Cerebellar cortex (tissue), 1 donor: Measurements from ENCODE around the gene KRT79.
"Not testable (repeated sequence)": the region's sequence is repeated elsewhere in the genome, so short reads cannot be mapped to it uniquely, and the experiment has no call there.

Experiments used
- DNase-seq: peaks from one replicate; pipeline ENCODE4 v3.0.0-alpha.2; 2015; ENCODE audit warnings: low spot score

The KRT79 gene

DNA sequence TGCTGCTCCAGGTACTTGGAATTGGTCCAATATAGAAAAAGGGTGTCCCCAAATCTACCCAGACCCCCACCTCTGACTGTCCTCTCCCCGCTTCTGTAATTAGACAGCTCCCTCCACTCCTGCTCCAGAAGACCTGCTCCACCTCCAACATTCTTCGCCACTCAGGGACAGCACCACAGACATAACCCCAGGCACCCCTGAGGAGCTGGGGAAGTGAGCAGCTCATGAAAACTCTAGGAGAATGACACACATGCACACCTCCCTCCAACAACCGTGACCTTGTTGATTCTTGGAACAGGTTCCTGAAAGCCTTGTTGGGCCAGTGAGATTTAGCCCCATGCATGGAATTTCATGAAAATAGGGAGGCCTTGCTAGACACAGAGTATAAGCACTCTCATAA, 28.4 kb downstream of the KRT79 start:
- DNase-seq, result no peak

DNA sequence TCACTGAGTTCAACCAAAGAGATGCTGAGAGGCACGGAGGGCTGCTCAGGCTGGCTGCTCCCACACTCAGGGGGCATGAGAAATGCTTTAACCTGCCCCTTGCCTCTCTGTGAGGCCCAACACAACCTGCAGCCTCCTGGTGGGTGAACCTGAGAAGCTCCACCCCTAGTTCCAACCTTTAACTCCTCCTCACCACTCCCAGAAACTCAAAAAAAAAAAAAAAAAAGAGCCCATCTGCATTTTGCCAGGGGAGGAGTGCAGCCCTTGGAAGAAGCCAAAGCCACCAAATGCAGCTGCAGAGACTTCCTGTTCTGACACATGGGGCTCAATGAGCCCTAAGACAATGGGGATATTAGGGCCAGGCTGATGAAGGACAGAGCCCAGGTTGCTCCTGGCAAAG, 29.1 kb downstream of the KRT79 start:
- no peak for DNase-seq

DNA sequence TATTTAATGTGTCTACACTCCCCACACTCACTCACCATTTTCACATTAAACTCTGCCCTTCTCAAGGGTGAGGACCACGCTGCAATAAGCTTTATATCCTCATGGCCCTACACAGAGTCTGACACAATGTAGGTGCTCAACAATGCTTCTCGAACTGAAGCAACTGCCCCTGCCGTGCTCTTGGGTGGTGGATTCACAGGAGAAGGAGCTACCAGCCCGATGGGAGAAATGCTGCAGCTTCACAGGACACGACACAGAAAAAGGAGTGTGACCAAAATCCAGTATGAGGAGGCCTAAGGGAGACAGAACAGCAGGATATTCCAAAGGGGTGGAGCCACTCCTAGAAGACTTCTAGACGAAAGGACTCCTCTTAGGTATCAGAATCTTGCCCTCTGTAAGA, 31.7 kb downstream of the KRT79 start:
- DNase-seq, result no peak

DNA sequence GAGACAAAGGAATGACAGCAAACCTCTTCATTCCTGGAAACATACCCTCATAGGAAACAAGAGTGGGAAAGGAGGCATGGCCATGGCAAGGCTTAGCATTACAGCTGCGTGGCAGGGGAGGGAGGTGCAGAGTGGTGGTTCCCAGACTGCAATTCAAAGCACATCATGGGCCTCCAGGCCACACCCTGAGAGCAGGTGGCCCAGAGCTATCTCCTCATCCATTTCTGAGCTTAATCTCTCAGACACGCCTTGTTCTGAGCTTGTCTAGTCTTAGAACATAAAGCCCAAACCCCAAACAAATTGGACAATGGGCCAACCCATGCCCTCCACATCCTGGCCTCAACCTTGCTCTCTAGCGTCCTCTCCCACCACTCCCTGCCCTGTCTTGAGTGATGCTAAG, 32.3 kb downstream of the KRT79 start:
- DNase-seq, result no peak

DNA sequence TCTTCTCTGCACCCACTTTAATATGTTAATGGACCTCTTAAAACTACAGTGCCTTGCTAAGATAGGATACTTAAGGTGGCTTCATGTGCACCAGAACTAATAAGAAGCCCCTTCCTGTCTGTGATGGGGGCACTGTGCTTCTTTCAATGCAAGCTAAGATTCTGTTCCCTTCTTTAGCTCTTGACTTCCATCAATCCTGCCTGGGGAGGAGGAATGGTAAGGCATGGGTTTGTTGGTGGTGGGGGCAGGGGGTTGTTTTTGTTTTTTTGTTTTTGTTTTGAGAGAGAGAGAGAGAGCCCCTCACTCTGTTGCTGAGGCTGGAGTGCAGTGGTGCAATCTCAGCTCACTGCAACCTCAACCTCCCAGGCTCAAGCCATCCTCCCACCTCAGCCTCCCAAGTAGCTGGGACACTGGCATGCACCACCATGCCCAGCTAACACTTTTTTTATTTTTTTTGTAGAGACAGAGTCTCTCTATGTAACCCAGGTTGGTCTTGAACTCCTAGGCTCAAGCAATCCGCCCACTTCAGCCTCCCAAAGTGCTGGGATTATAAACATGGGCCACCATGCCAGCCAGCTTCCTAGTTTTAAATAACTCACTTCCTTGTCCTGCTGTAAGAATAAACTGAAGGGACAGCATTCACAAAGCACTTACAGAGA, 33.7 kb downstream of the KRT79 start:
- no peak for DNase-seq

DNA sequence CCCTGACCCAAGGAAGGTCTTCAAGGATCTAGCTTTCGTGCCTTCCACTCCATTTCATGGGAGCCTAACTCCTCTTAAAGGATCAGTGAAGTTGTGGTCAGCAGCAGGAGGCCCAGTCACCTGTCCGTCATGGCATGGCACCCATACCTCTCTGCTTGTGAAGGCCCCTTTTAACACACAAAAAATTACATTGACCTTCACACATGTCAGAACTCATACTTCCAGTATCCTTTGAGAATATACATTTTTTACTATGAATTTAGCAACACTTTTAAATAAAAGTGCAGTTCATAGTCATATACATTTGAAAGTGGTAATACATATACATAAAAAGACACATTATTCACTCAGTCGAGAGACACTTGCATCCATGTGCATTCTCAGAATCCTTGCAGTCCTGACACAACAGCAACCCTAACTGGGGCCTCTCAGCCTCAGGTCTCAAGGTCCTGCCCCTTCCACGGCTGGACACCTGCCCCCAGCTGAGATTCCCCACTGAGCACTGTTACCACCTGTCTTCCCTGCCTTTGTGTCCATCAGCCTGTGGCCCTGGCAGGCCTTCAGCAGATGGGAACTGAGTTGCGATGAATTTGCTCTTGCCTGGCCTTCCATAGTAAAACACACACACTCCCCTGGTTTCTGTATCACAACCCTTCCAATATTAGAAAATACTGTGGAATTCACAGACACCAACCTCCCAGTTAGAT, 34.5 kb downstream of the KRT79 start:
- DNase-seq, result no peak

DNA sequence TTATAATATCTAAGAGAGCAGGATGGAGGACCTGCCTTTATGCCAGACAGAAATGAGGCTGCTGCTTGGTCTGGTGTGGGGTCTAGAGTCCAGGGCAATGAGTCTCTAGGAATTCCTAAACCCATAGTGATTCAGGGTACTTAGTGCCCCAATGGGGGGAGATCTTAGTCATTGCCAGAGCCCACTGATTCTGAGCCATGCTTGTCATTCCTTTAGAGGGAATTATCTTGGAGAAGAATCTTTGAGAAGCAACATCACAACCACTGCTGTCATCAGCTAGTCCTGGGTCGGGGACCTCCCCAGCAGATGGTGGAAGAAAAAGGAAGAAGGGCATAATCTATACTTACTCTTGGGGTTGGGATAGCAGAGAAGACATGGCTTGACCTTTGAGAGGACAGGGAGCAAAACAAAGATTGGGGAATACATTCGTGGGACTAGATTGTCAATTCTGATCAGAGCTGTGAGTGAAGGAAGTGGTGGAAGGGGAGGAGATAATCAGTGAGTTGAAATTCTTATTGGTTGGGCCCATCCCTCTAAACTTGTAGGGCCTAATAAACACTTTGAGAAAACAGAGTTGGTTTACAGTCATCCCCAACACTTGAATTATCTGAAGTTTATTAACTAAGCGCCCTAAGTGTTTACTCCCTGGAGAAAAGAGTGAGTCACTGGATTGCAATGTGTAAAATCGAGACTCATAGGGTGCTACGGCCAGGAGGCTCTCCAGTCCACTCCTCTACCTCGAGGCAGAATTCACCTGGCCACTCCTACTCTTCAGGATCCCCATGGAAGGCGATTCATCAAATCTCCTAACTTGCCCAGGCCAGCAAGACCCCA, 35.2 kb downstream of the KRT79 start:
- DNase-seq, result no peak

DNA sequence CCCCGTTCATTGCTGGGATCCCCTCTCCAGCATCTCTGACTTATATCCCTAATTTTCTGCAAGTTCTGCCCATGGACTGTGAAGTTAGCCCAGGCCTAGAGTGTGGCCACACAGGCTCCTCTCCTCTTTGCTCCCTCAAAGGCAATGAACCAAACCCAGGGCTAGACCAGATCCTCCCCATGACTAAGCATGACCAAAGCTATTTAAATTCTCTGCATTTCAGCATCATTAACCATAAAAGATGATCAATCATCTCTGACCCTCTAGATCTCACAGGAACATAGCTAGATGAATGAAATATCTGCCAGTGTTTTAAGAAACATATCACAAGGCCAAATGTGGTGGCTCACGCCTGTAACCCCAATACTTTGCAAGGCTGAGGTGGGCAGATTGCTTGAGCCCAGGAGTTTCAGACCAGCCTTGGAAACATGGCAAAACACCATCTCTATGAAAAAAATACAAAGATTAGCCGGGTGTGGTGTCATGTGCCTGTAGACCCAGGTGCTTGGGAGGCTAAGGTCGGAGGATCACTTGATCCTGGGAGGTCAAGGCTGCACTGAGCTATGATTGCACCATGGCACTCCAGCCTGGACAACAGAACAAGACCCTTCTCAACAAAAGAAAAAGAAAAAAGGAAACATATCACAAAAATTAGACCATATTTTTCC, 36.0 kb downstream of the KRT79 start:
- DNase-seq, result no peak

DNA sequence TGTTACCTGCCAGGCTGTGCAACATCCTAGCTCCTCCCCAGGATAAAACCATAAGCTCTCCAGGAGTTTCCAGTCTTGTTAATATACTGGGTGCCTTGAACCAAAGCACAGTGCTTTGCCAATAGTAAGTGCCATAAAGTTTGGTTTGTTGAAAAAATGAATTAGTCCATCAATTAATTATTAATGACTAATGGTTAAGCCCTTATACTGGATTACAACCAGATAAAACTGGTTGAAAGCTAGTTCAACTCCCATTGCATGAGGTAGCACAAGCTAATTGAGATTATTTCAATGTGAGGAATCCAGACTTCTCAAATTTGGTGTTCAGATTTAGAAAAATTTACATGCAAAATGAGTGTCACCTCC, 36.6 kb downstream of the KRT79 start:
- no peak for DNase-seq

DNA sequence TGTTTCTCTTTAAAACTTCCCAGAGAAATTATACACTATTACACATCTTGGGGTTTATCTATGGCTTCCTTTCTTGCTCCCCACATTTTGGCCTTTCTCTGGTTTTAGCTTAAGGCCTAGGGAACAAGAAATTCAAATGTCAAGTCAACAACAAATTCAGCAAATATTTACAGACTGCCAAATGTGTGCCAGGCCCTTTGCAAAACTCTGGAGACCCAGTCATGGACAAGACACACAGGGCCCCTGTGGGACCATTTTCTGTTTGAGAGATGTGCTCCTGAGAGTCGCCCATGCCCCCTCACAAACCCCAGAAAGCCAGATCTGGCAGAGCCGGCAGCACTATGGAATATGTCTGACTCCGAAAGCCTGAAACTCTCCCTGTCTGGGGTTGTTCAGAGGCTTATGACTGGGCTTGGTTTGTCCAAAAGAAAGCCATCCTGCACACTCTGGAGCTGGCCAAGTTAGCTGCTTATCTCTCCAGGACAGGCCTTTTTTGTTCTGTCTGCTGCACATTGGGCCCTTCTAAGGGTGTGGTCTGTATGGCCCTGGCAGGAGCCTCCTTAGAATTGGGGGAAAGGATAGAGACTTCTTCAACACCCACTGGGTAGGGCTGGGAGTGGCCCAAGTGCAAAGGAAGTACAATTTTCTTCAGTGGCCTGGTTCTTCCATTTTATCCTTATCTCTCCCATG, 37.1 kb downstream of the KRT79 start:
- no peak for DNase-seq

DNA sequence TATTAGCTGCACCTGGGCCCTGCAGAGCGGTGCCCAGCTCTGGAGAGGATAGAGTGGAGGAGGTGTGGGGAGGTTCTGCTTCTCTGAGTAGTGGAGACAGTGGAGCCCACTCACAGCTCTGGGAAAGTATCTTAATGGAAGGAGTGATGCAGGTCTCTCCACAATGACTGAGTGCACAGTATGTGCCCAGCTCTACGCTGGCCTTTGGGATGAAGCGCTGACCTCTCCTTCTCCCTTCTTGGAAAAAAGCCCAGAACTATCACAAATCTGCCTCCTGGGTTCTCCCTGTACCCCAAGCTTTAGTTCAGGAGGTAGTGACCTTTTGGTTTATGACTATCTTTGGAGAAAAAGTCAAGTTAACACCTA, 37.7 kb downstream of the KRT79 start:
- no peak for DNase-seq

DNA sequence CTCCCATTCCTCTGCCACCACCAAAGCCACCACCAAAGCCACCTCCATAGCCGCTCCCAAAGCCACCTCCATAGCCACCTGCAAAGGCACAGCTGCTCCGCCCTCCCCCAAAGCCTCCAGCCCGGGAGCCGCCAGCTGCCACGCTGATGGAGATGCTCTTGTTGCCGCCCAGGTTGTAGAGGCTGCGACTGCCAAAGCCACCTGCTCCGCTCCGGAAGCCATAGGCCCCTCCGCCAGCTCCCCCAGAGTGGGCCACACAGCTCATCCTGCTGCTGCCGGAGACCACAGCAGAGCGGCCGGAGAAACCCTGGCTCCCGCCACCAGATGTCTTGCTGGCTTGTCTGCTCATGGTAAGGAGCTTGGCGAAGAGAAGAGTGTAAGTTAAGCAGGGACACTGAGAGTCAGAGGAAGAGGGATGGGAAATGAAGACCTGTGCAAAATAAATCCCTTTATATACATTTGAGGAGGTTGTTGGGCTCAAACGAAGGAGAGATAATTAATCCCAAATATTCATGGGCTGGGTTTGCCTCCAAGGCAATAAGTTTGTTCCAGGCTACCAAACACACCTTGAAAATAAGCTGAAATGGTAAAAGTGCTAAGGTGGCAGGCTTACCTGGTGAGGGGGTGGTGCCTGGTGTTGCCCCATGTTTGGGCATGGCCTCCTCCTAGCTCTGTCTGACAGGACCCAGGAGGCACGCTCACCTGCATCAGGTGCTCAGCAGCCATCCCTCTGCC, 38.2 kb downstream of the KRT79 start, which contains the start of gene KRT3:
Gene KRT3 (minus strand): TSS at position 424 of the 735 bp plus-strand sequence. CDS start 75 bp downstream, at position 349.
- DNase-seq, result no peak

DNA sequence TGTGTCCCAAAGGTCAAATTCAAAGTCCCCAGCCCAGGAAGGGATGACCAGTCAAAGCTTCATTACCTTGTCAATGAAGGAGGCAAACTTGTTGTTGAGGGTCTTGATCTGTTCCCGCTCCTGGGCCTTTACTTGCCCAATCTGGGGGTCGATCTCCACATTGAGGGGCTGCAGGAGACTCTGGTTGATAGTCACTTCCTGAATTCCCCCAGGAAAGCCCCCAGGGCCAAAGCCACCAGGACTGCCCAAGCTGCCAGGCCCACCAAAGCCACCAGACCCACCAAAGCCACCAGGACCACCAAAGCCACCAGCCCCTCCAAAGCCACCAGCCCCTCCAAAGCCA, 38.8 kb downstream of the KRT79 start:
- DNase-seq, result not testable (repeated sequence)

DNA sequence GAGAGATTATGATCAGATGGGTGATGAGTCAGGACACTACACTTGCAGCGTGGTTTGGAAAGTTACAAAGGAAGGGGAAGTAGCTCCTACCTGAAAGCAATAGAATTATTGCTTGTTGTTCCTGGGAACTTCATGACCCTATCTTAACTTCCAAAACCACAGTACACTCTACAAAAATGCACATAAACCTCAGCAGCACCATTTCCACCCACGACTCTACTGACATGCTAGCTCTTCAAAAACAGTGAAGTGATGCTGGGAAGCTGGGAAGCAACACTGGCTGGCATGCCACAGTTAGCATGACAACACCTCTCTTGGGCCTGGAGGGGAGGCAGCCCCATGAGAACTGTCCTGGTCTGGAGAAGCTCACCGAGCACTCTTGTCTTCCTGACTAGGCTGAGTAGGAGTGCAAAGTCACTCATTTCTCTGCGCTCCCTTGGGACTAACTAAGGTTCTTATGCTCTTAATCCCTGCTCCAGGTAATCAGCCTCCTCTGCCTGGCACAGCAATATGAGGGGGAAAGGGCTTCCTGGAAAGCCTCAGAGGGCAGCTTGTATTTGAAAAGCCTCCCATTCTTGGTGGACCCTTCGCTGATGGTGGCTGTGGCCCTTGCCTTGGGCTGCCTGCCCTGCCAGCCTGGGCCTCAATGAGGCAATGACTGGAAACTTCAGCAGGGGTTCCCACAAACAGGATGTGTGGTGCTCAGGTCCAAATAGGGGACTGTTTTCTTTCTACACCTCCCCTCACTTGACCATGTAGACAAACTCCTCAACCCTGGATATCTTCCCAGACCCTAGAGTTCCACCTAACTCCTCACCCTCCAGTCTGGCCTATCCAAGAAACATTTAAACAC, 39.4 kb downstream of the KRT79 start:
- DNase-seq, result no peak

DNA sequence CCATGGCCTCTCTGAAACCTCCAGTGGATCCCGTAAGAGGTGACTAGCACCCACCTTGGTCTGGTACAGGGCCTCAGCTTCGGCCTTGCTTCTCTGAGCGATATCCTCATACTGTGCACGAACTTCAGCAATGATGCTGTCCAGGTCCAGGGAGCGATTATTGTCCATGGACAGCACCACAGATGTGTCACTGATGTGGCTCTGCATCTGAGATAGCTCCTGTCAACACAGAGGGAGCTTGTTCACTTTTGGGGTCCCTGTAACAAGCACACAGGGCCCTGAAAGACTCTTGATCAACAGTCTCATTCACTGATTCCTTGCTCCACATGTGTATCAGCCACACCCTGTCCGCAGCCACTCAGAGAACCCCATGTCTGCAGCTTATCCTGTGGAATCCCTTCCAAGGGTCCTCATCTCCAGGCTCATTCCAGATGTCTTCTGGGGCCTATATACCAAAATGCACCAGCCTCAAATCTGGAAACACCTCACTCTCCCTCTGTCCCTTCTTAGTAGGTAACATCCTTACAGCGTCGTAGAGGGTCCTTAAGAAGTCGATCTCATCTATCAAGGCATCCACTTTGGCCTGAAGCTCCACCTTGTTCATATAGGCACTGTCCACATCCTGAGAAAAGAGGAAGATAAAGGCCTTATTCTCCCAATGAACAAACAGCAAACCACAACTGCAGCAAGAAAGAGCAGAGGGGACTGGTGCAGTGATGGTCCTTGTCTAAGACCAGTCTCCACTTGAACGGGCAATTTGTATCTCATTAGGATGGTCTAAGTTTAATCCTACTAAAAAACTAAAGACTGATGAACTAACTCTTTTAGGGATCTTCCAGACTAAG, 41.7 kb downstream of the KRT79 start:
- DNase-seq, result no peak

DNA sequence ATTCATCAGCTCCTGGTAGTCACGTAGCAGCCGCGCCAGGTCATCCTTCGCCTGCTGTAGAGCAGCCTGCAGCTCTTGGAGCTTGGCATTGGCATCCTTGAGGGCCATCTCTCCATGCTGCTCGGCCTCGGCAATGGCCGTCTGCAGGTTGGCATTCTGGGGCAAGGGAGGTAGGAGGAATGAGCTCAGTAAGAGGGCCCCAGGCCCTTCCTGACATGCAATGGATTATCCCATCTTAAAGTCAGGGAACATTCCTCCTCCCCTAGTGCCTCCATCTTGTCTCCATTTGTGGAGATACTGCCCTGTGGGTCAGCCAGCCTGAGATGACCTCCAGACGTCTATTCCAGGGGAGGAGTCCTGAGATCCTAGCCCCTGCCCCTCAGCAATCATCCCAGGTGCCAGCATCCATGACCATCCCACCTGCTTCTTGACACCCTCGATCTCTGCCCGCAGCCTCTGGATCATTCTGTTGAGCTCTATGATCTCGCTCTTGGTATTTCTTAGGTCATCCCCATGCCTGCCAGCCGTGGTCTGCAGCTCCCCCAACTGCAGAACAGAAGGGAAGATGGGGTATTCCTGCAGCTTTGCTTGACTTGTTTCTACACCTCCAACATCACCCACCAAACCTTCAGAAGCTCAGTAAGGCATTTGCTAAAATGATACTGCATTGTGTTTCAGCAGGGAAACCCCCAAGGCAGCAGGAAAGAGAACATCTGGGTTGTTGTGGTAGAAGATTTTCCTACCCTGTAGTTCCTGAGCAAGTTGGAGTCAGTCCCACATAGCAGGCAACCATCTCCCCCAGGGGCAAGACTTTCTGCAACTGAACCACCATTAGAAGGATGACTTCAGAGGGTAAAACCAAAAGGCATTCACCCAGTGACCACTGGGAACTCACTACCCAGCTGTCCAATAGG, 42.6 kb downstream of the KRT79 start:
- no peak for DNase-seq

DNA sequence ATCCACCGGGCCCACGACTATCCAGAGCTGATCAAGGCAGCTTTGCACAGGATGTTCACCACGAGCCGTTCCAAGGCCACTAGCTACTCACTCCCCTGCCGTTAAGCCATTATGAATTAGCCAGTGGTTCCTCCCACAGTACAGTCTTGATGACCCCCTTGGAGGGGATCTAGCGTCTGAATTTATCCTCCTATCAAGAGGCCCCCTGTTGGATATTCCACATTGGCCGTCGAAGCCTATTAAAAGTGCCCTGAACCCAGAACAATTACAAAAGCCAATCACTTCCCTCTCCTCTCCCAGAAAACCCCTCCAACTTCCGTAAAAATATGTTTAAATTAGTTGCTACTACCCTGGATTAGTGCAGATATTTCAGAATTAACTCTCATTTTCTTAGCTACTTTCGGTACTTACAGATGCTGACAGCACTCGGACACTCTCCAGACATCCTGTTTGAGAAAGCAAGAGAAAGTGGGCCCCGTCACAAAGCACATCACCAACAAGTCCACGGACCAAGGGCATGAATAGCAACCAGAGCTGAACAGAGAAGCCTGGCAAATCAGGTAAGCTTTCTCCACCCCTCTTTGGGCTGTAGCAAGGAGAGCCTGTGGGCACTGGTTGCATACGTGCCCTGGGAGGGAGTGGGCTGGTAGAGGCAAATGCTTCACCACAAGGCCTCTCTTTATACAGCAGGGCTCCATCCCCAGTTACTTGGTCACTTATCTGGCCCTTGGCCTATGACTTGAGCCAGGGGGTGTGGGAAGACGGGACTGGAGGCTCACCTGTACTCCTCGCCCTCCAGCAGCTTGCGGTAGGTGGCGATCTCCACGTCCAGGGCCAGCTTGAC, 43.5 kb downstream of the KRT79 start:
- no peak for DNase-seq
